Activated T-helper 1 cell treated with Interleukin-2 at 50 U/mL for 16 hours (primary cell): ENCODE data around the gene PNPLA1.

ENCODE experiments used
- DNase-seq: peaks from one replicate; pipeline ENCODE4 v3.0.0-alpha.2; 2020; ENCODE audit warnings: low read depth

PNPLA1 gene

DNA sequence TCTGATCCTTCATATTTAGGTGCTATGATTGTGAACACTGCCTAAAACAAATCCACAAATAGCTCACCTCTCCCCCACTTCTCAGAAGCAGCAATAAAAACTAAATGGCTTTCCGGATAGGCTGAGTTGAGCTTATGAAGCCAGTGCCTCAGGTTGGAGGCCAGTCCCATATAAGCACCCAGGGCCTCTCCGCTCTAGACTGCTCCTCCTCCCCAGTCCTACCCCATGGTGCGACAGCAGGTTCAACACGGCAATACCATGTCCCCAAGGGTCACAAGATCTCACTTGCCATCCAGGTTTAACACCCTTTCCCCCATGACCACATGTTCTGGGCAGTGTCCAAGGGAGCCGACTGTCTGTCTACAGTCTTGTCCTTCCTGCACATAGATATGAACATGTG is 46.1 kb downstream of the PNPLA1 start:
- no peak for DNase-seq

DNA sequence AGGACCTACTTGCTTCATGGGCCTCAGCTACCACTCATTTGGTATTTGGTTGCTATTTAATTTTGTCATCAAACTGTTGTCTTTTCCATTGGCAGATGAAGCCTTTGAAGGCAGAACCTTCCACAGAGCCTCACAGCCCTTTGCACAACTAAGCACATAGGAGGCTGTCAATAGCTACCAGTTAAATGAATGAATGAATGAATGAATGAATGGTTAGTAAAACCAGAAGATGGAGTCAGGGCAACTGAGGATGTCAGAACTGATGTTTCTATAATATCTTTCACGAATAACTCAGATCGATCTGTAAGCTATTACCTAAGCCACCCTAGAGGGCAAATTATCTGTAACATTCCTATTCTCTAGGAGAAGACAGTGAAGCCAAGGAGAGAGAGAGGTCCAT is 47.8 kb downstream of the PNPLA1 start:
- no peak for DNase-seq

DNA sequence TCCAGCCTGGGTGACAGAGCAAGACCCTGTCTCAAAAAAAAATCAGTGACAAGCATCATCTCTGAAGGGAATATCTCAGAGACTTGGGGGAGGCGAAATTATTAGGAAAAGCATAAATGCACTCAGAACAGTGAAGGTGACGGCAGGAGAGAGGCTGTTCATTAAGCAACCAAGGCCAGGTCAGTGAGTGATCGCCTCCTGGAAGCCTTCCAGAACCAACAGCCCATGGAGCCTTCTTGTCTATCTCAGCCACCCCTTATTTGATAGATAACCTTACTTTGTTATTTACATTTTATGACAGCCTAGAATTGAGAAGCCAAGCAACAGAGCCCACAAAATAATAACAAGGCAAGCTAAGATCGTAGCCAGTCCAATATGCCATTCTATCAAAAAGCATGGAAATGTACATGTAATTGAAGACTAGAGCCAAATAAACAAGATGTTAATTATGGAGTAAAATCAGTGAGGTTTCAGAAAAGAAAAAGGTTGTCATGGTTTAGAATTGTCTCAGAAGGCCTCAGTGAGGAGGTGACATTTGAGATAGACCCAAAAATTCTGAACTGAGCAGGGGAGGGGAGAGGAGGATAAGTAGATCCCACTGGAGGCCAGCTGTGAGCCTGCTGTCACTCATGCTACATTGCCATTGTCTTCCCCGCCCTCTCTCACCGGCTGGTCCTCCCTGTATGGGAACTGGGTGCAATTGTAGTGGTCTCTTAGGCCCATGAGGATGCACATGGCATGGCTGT is 49.0 kb downstream of the PNPLA1 start:
- DNase-seq, result no peak

DNA sequence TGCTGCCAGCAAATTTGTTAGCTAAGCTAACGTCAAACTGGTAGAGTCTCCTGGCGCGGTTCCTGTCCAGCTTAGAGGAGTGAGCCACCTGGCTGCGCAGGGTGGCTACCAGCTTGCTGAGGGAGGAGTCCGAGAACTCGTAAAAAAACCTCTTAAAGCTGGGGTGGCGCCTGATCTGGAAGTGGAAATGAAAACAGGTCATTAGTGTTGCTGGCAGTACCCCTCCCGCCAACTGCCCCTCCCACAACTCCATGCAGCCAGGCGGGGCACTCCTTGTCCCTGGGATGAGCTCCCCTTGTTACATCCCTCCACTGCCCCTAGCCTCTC is 49.5 kb downstream of the PNPLA1 start:
- DNase-seq, result no peak

DNA sequence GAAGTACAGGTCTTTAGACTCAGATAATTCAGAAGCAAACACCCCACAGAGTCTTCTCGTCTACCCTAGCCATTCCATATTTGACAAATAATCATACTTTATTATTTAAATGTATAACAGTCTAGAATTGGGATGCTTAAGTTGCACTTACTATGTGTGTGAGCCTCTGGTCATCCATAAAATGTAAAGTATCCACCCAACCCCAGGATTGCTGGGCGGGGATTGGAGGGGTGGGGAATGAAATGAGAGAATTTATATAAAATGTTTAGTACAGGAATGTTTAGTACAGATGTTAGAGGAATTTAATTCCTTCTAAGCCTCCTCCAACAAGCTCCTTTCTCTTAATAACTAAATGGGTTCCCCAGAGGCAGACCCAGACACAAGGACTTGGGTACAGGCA is 50.0 kb downstream of the PNPLA1 start:
- no peak for DNase-seq

DNA sequence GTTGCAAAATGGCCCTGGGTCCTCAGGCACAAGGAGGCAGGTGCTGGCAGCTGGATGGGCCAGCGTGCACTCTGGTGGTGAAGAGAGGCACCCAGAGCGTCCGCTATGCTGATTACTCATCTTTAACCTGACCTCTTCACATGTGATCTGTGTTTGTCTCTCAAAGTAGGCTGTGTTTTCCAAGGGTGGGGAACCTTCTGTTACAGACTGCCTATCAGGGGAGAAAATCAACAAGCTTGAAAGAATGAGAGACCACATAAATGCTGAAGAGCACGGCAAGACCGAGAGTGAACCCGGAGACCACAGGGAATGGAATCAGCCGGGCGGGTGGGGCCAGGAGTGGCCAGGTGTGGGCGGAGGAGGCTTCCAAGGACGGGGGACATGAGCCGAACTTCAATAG is 50.6 kb downstream of the PNPLA1 start:
- DNase-seq, result no peak

DNA sequence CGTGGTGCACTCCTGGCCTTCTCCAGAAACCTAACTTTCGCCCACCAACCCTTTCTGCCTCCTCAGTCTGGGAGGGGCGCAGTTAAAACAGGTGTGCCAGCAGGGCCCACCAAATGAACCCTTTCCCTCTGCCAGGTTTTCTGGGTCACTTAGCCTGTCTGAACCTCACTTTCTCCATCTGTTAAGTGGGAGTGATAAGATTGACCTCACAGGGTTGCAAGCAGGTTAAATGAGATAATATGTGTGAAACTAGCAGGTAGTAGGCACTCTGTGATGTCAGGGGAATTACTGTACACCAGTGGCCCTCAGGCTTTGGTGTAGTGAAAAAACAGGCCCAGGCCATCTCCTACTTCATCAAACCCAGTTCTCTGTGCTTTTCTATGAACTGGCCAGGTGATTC is 52.7 kb downstream of the PNPLA1 start:
- DNase-seq, result no peak

DNA sequence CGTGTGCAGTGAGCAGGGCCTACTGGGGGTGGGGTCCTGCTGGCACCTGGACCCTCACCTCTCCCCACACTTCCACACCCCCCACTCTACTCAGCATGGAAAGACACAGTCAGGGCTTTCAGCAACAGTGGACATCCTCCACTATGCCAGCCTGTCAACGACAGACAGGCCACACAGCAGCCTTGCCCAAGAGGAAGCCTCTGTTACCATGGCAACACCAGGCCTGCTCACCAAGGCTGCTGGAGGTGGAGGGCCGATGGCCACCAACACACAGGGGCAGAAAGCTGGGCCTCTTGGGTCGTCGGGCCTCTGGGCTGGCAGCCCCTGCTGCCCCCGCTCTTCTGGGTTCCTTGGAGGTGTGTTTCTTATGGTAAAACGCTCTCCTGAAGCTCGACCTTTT is 53.2 kb downstream of the PNPLA1 start:
- DNase-seq, result no peak

DNA sequence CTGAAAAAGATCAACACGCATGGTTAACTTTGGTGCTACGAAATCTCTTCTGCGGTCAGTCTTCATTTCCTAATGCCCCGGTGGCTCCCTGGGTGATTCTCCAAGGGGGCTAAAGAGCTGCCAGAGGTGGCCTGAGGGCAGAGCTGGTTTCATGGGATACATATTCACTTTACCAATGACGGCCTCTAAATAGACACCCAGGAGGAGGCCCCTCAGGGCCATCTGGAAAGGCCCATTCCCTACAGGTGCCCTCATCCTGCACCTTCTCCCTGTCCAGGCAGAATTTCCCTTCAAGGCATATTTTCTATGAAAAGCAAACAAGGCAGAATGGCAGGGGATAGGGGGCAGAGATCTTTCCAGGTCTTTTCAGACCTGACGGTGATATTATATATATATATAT is 54.3 kb downstream of the PNPLA1 start:
- no peak for DNase-seq

DNA sequence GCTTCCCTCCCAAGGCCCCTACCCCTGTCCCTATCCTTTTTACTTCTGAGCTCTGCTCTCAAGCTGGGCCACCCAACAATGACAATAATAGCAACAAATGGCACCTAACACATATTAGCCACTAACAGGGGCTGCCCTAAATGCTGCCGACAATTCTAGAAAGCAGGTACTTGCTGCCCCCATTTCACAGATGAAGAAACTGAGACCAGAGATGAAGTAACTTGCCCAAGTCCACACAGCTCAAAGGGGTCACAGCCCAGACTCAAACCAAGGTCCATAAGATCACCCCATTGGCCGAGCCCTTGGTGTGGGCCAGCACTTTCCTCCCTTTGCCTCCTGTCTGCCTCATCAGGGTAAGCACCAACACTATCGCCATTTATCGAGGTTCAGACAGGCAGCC is 54.9 kb downstream of the PNPLA1 start:
- DNase-seq, result no peak

DNA sequence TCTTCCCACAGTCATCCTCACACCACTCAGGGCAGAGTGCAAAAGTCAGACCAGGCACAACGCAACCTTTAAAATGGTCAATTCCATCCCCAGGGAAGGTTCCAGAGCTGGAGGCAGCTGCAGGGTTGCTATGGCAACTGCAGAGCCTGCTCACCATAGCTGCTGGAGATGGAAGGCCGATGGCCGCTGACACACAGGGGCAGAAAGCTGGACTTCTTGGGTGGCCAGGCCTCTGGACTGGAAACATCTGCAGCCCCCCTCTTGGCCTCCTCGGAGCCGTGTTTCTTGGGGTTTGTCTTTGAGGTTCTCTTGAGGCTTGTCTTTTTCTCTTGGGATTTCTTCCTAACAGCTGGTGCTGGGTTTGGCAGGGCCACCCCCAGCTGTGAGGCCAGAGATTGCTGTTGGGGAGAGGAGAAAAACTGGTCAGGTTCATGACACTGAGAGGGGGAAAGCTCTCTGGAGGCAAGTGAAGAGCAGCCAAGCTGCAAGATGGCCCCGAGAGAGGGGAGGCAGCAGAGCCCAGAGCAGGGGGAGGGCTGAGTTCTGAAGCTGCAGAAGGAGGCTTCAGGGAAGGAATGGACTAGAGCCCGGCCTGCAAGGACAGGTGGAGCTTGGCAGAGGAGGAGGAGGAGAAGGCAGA is 56.6 kb downstream of the PNPLA1 start:
- no peak for DNase-seq

DNA sequence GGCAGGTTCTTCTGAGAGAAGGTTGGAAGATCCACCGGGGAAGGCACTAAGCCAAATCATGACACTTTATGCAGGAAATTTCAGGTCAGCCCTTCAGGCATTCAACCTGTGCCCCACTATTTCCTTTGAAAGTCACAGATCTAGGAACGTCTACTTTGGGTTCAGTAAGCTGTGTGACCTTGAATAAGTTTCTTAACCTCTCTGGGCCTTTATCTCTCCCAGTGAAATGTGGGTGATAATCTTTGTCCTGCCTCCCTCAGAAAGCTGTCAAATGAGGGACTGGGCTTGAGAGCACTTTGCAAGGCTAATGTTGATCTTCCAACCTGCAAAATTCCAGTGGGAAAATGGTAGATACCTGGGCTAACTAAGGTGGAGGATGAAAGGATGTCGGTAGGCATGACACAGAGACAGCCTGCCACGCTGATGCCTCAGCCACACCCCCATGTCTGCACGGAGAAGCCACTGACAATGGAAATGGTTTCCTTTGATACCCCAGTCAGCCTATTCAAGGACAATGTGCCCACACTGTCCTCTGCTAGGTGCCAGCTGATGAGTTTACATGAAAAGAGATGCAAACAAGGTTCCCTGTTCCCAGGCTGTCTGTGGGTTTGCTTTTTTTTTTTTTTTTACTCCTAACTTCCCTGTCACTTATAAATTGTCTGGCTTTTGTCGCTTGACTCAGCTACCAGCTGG is 57.5 kb downstream of the PNPLA1 start:
- DNase-seq, result no peak

DNA sequence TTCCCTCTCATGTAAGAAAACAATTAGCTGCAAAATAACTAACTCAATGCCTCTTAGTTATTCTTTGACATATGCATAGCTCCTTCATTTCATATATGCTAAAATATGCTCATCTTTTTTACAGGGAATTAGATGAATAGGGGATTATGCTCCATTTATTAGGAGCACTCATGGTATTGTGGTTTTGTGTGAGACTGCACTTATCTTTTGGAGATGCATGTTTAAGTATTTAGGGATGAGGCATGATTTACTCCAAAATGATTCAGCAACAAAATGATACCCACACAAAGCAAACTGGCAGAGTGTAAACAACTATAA is 58.0 kb downstream of the PNPLA1 start:
- DNase-seq, result no peak

DNA sequence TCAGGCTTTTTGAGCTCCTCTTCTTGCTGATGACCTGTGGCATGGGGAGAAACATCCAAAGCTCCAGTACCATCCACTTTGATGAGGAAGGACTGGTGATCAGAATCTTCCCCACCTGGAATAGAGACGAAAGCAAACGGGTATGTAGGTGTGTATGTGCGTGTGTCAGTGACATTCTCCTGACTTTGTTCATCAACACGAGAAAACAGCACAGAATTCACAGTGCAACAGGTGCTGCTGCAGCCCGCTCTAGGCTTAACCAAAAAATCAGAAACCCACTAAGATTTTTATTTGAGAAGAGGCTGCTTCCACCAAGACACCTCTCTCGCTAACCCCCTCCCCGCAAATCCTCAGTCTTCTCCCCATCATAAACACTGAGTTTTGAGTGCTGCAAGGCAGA is 58.7 kb downstream of the PNPLA1 start:
- no peak for DNase-seq

DNA sequence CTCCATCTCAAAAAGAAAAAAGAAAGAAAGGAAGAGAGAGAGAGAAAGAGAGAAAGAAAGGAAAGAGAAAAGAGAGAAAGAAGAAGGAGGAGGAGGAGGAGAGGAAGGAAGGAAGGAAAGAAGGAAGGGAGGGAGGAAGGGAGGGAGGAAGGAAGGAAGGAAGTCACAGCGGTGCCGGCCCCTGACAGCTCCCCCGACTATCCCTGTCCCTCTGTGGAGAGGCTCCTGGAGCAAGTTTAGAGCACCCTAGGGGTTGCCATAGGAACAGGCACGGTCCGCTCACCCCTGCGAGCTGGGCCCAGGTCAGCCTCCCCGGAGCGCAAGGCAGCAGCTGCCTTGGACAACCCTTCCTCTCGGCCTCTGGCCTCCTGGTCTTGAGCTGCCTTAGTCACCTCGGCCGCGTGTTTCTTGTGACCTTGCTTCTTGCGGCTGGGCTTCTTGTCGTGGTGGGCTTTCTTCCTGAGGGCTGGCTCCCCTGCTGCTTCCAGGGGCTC is 60.0 kb downstream of the PNPLA1 start:
- DNase-seq, result no peak

DNA sequence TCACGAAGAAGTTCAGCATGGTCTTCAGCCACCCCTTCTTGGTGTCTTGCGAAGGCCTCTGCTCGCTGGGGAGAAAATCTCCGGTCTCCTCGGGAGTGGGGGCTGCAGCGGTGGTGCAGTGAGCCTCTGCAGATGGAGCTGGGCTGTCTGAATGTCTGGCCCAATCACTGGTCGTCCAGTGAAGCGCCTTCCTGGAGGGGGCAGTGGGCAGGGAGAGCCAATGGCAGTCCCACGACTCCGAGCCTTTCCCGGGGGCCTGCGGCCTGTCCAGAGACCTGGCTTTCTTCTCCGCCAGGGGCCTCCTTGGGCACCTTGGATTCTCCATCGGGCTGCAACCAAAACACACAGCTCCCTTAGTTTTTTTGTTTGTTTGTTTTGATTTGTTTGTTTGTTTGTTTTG is 60.5 kb downstream of the PNPLA1 start:
- DNase-seq, result no peak

DNA sequence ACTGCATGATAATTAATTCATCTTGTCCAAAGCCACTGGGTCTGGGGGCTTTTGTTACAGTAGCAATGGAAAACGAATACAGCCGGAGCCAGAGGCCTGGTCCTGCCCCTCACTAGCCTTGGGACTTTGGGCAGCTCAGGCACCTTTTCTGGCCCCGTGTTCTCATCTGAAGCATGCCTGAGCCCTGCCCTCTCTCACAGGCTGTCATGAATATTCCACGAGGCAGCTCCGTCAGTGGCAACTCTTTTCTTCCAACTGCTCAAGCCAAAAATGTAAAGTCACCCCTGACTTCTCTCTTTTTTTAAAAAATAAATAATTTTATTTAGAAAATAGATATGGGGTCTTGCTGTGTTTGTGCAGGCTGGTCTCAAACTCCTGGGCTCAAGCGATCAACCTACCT is 61.5 kb downstream of the PNPLA1 start:
- DNase-seq, result no peak

DNA sequence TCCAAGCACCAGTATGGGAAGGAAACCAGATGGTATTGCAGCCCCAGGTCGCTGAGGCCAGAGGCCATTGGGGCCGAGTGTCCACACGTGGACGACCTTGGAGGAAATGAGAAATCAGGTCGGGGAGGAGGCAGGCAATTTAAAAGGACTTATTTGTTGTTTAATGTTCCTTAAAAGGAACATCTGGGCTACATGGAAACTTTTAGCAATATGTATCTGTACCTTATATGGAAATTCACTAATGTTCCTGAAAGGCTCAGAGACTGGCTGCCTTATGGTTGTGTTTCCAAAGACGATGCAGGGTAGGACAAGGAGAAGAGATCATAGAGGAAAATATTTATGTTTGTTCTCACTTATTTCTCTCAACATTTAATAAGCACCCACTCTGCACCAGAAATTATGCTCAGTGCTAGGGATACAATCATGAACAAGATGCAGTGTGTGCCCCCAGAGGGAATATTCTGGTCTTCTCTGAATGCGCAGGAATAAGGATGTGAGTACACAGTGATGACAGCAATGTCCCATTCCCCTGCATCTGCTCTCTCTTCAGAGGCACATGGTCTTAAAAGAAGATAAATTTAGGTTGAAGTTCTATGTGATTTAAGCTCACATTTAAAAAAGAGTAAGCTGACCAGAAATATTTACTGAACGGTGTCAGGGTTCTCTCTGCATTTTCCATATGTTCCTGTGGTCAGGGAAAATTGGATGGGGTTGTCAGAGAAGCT is 63.5 kb downstream of the PNPLA1 start:
- DNase-seq, result no peak

DNA sequence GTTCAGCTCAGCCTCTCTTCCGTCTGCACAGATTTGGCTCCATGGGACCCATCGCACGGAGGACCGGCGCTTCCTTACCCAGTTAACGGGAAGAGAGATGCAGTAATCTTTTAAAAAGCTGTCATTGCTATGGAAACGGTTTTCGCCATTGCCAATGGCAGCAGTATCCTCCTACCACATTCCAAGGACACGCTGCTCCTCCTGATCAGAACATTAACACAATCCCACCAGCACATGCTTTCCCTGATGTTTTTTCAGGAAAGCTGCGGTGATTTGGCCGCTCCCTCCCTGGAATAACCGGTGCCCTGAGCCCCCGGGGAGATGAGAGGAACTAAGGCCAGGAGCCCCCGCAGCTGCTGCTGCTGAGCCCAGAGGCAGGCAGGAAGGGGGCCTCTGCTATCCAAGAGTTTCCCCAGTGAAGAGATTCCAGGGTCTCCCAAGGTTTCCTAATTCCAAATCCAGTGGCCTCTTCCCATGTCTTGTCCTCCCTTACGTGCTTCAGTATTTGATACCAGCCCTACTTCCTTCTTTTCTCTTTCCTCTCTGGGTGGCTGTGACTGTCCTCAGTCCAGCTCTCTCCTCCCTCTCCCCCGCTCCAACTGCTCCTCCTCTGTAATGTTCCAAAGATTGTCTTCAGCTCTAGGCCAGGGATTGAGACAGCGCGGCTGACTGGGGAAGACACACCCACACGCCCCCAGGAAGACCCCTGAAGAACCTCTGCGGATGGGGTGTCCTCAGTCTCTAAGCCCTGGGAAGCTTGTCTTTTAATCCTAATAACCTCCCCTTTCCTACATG is 64.3 kb downstream of the PNPLA1 start:
- no peak for DNase-seq

DNA sequence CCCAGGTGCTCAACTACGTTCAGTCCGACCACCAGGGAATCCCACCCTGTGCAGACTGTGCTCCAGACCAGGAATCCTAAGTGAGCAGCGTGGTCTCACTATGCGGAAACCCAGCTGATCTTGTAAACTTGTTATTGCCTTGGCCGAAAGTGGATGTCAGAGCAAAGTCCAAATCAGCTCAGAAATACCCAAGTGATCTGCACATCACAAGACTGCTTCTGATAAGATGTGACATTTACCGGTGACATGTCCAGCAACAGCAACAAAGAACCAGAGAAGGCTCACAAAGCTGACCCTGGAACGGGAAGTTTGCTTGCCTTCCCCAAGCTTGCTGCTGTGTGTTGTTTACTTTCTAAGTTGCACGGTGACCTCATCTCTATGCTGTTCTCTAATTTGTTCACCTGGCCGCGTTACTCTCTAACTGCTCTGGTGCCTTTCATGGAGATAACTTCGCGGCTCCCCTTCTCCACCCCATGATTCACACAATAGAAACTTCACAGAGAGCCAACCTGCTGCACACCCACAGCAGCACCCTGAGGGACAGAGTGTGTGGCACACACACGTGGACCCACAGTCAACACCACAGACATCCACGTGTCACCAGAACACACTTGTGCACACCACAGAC is 65.1 kb downstream of the PNPLA1 start:
- DNase-seq, result no peak

DNA sequence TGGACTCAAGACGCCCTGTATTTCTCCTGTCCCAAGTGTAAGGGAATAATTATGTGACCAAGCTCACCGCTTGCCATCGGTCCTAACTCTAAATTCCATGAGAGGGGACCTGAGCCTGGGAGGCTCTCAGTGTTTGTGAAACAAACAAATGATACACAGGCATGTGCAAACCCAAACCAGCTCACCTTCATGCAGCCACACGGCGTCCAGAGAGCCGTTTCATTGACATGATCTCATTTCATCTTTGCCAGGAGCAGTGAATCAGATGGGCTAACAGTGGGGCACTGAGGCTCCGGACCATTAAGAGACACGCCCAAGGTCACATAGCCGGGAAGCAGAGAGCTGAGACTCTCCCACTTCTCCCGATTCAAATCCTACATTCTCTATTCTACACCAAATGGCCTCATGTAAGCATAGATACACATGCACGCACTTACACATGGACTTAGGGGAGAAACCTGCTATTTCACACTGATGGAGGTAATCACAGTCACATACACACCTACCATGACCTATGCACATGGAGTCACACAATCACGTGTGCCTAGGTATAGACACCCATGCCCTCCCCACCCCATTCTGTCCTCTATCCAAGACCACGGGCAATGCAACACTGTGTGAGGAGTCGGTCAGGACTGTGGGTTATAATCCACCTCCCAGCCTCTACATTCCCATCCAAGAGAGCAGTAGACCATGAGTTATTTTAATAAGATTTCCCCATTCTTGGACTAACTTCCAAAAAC is 65.8 kb downstream of the PNPLA1 start:
- no peak for DNase-seq
